ENCODE results near the gene CIPC. TPM values are rescaled to one million over a fixed set of nuclear protein-coding genes. Genes with fewer than 3 reads are reported as not detected.

The CIPC gene
- total and polyA plus RNA-seq, 8 donors, result 18.6 to 24.3 (median 21.8) TPM

- no peak for TF ChIP-seq CTCF (IDR thresholded peaks at IDR 0.05)
- Histone ChIP-seq H3K36me3 (peaks cover 0 to 4% of the 10 kb centered on the region in 2 donors), H3K27me3 (no peaks in the 10 kb centered on the region), H3K27ac (peak overlapping the region; percentile 97), H3K4me1 (peaks cover 10 to 41% of the 10 kb centered on the region in 2 donors), H3K9me3 (no peaks in the 10 kb centered on the region), H3K4me3 (peak overlapping the region in 1 of 2 donors; percentile 70)
- DNase-seq, result peak in 1 of 4 donors; percentile 70
- no peak for ATAC-seq
- intact Hi-C loops (cut with DNase I), result no loop called here
These were observed 1.5 kb downstream of the CIPC start for GRCh38 chr14:77099425-77100167.

- DNase-seq, result no peak
- no peak for TF ChIP-seq CTCF (IDR thresholded peaks at IDR 0.05)
- H3K4me3 ChIP-seq, result no peak overlapping the region
- peaks cover 10 to 37% of the 10 kb centered on the region in 2 donors for H3K4me1 ChIP-seq
- intact Hi-C loops (cut with DNase I), result no loop called here
- H3K27me3 ChIP-seq, result no peaks in the 10 kb centered on the region
- no peak overlapping the region for H3K27ac ChIP-seq
- no peak for ATAC-seq
- peaks cover 0 to 8% of the 10 kb centered on the region in 2 donors for H3K36me3 ChIP-seq
- no peaks in the 10 kb centered on the region for H3K9me3 ChIP-seq
These were observed 2.9 kb downstream of the CIPC start for GRCh38 chr14:77100961-77101360.

GRCh38 chr14:77102154-77102553, 4.1 kb downstream of the CIPC start:
- no peak overlapping the region for H3K27ac ChIP-seq
- intact Hi-C loops (cut with DNase I), result no loop called here
- TF ChIP-seq CTCF (IDR thresholded peaks at IDR 0.05), result no peak

GRCh38 chr14:77103475-77103874, 5.4 kb downstream of the CIPC start:
- intact Hi-C loops (cut with DNase I), result no loop called here
- no peak for TF ChIP-seq CTCF (IDR thresholded peaks at IDR 0.05)
- H3K27ac ChIP-seq, result no peak overlapping the region
- no peaks in the 10 kb centered on the region for H3K9me3 ChIP-seq
- H3K36me3 ChIP-seq, result peaks cover 0 to 26% of the 10 kb centered on the region in 2 donors
- no peak overlapping the region for H3K4me3 ChIP-seq
- H3K4me1 ChIP-seq, result peaks cover 10 to 27% of the 10 kb centered on the region in 2 donors
- ATAC-seq (no peak), DNase-seq (no peak)
- no peaks in the 10 kb centered on the region for H3K27me3 ChIP-seq

More at GRCh38 chr14:77102154-77102553, 4.1 kb downstream of the CIPC start:
- no peak for ATAC-seq
- Histone ChIP-seq H3K9me3 (no peaks in the 10 kb centered on the region), H3K4me1 (peaks cover 10 to 27% of the 10 kb centered on the region in 2 donors), H3K36me3 (peaks cover 0 to 17% of the 10 kb centered on the region in 2 donors), H3K4me3 (no peak overlapping the region), H3K27me3 (no peaks in the 10 kb centered on the region)
- DNase-seq, result no peak

- no peaks in the 10 kb centered on the region for H3K27me3 ChIP-seq
- DNase-seq (no peak), ATAC-seq (no peak)
- no peaks in the 10 kb centered on the region for H3K9me3 ChIP-seq
- peaks cover 9 to 22% of the 10 kb centered on the region in 2 donors for H3K4me1 ChIP-seq
- no peak overlapping the region for H3K27ac ChIP-seq
- H3K4me3 ChIP-seq, result no peak overlapping the region
- peaks cover 0 to 30% of the 10 kb centered on the region in 2 donors for H3K36me3 ChIP-seq
- TF ChIP-seq CTCF (IDR thresholded peaks at IDR 0.05), result no peak
- intact Hi-C loops (cut with DNase I), result no loop called here
These were observed 5.9 kb downstream of the CIPC start for GRCh38 chr14:77103951-77104350.
